ENCODE data around the gene TGM6. TPM values are rescaled to one million over a fixed set of nuclear protein-coding genes. Genes with fewer than 3 reads are reported as not detected.

TGM6 gene
- total RNA-seq, 1 experiment from 2014 or later, result not detected

DNA sequence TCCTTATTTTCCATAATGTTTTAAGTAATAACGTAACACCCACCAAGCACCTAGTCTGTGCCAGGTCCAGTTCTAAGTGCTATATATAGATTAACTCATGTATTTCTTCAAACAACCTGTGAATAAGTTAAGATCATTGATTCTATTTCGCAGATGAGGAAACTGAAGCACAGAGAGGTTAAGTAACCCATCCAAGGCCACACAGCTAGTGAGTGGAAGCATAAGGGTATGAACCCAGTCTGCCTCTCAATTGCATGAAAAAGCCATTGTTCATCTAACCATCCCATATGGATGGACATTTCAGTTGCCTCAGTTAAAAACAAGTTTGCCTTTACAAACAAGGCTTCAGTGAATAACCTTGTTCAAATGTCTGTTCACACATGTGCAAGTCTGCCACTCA lies 20.8 kb downstream of the TGM6 start:
- no peak overlapping the region for H4K5ac ChIP-seq (ENCODE audit: insufficient read length, low read depth, low read length)
- WGBS (ENCODE audit: extremely low coverage, insufficient read length, low lambda C conversion rate), result no CpG with 5 or more reads among the region's 2 CpGs

More for the DNA sequence above, 20.8 kb downstream of the TGM6 start:
- Histone ChIP-seq H3K9me3 (ENCODE audit: control insufficient read depth, low read depth, low read length) (no peaks in the 10 kb centered on the region), H4K91ac (ENCODE audit: insufficient read length, low read depth, low read length) (no peak overlapping the region), H3K18ac (ENCODE audit: insufficient read length, low read depth, low read length) (no peak overlapping the region), H4K8ac (replicated peaks; ENCODE audit: insufficient read length, low read depth, low read length) (no peak overlapping the region), H2BK15ac (ENCODE audit: low read depth, low read length) (no peak overlapping the region), H2BK12ac (ENCODE audit: insufficient read length, low read depth, low read length) (no peak overlapping the region), H4K20me1 (ENCODE audit: control insufficient read depth, insufficient read depth, insufficient read length) (no peaks in the 10 kb centered on the region), H3K4ac (ENCODE audit: low read depth, low read length) (no peak overlapping the region), H3K56ac (ENCODE audit: insufficient read length, low read depth, low read length) (no peak overlapping the region), H3T11ph (ENCODE audit: low read length) (no peak overlapping the region), H2AK5ac (ENCODE audit: insufficient read length, low read length) (no peak overlapping the region), H3K27me3 (ENCODE audit: insufficient read depth, low read length) (no peaks in the 10 kb centered on the region), H3K14ac (ENCODE audit: insufficient read depth, low read length) (no peak overlapping the region), H3K4me1 (ENCODE audit: insufficient read depth, low read length) (no peaks in the 10 kb centered on the region), H3K79me1 (ENCODE audit: insufficient read depth, low read depth, low read length, poor library complexity, severe bottlenecking) (no peaks in the 10 kb centered on the region), H2BK20ac (ENCODE audit: low read depth, low read length, poor library complexity, severe bottlenecking) (no peak overlapping the region), H3K23ac (ENCODE audit: insufficient read length, low read depth, low read length) (no peak overlapping the region), H2AFZ (ENCODE audit: low read length) (no peak overlapping the region), H3K9ac (ENCODE audit: extremely low read depth, insufficient read length, low read length) (no peak overlapping the region), H3K27ac (ENCODE audit: insufficient read length, low read depth, low read length) (no peak overlapping the region), H3K4me2 (ENCODE audit: insufficient read depth, insufficient read length, low read length) (no peak overlapping the region), H2BK120ac (ENCODE audit: low read depth, low read length, poor library complexity, severe bottlenecking) (no peak overlapping the region), H2BK5ac (ENCODE audit: insufficient read length, low read length) (no peak overlapping the region), H3K79me2 (ENCODE audit: insufficient read depth, low read length) (no peaks in the 10 kb centered on the region), H3K23me2 (ENCODE audit: insufficient read length, low read depth, low read length, poor library complexity, severe bottlenecking) (no peaks in the 10 kb centered on the region)
- Mint-ChIP-seq H3K4me3 (no peak overlapping the region), H3K9me3 (peaks cover 8 to 9% of the 10 kb centered on the region in 2 experiments; a peak in 4 of 5 replicates), H3K4me1 (peaks cover 12 to 17% of the 10 kb centered on the region in 2 experiments), H3K27ac (no peak overlapping the region), H3K27me3 (ENCODE audit: low read depth) (peaks cover 2% of the 10 kb centered on the region; the same call in 1 of the 2 replicates), H3K36me3 (ENCODE audit: insufficient read depth in 1 of 3, low read depth in 3 of 3) (peaks cover 0 to 4% (median 0%) of the 10 kb centered on the region in 3 experiments; a peak in 1 of 7 replicates)
- DNase-seq, result no peak
- TF ChIP-seq, protein P1, sequence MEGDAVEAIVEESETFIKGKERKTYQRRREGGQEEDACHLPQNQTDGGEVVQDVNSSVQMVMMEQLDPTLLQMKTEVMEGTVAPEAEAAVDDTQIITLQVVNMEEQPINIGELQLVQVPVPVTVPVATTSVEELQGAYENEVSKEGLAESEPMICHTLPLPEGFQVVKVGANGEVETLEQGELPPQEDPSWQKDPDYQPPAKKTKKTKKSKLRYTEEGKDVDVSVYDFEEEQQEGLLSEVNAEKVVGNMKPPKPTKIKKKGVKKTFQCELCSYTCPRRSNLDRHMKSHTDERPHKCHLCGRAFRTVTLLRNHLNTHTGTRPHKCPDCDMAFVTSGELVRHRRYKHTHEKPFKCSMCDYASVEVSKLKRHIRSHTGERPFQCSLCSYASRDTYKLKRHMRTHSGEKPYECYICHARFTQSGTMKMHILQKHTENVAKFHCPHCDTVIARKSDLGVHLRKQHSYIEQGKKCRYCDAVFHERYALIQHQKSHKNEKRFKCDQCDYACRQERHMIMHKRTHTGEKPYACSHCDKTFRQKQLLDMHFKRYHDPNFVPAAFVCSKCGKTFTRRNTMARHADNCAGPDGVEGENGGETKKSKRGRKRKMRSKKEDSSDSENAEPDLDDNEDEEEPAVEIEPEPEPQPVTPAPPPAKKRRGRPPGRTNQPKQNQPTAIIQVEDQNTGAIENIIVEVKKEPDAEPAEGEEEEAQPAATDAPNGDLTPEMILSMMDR (conservative IDR thresholded peaks at IDR 0.05), result no peak

Measured in H9 (cell line).